ENCODE results near the gene METTL2B.
"Not testable (repeated sequence)": the region's sequence is repeated elsewhere in the genome, so short reads cannot be mapped to it uniquely, and the experiment has no call there.

DNA sequence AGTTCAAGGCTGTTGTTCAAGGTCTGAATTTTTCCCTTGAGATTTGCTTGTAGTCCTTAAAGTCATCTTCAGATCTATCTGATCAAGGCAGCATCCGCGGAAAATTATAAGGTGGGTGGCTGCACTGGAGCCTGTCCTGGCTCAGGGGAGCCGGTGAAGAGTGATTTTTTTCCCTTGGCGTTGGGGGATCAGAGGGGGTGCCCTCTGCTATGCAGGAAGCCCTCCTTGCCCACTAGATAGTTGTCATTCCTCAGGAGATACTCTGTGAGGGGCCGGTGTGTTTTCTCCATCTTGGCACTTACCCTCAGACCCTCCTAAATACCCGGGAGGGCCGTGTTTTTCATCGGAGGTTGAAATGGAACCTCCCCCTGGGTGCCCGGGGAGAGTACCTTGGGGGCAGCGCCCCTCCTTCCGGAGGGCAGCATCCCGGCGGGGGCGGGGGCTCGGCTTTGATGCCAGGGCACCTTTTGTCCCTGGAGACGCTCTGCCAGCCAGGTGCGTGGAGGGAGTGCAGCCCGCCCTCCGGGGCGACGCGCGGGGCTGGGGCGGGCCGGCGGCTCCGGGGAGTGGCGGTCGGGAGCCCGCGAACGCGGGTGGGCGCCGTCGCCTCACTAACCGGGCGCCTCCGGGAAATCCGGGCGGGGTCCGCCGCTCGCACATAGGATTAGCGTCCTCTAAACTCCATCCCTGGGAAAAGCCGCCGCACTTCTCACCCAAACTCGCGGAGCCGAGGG lies 53.7 kb downstream of the METTL2B start:
- TF ChIP-seq YY1 (IDR thresholded peaks at IDR 0.05; ENCODE audit: insufficient read depth, insufficient read length); ZNF274 (IDR thresholded peaks at IDR 0.05; ENCODE audit: low read depth, low read length): not testable (repeated sequence)
